ENCODE results near the gene AHRR.
A peak's percentile ranks its signal among the peaks of the same experiment; 100 is the strongest.
"Not testable (repeated sequence)": the region's sequence is repeated elsewhere in the genome, so short reads cannot be mapped to it uniquely, and the experiment has no call there.

AHRR gene

GRCh38 chr5:472656-473550, 151.4 kb downstream of the AHRR start:
- DNase-seq (ENCODE audit: low read depth in 3 of 3, low spot score in 1 of 3) = peak; percentile 61 to 89 (median 84)

- DNase-seq (ENCODE audit: low read depth in 3 of 3, low spot score in 1 of 3) = no peak
Measured at GRCh38 chr5:473551-474192, 152.2 kb downstream of the AHRR start.

- DNase-seq (ENCODE audit: low read depth in 3 of 3, low spot score in 1 of 3) = not testable (repeated sequence)
Measured at GRCh38 chr5:474232-474839, 152.8 kb downstream of the AHRR start.

- DNase-seq (ENCODE audit: low read depth in 3 of 3, low spot score in 1 of 3) = no peak
Measured at GRCh38 chr5:474840-475661, 153.5 kb downstream of the AHRR start.

GRCh38 chr5:475704-476101, 154.2 kb downstream of the AHRR start:
- DNase-seq (ENCODE audit: low read depth in 3 of 3, low spot score in 1 of 3) = no peak

- no peak for DNase-seq (ENCODE audit: low read depth in 3 of 3, low spot score in 1 of 3)
Measured at GRCh38 chr5:476102-476813, 154.7 kb downstream of the AHRR start.

- DNase-seq (ENCODE audit: low read depth in 3 of 3, low spot score in 1 of 3) = no peak
Measured at GRCh38 chr5:476814-477175, 155.3 kb downstream of the AHRR start.

GRCh38 chr5:477247-477646, 155.7 kb downstream of the AHRR start:
- DNase-seq (ENCODE audit: low read depth in 3 of 3, low spot score in 1 of 3) = no peak

- DNase-seq (ENCODE audit: low read depth in 3 of 3, low spot score in 1 of 3) = no peak
Measured at GRCh38 chr5:477871-478270, 156.4 kb downstream of the AHRR start.

- no peak for DNase-seq (ENCODE audit: low read depth in 3 of 3, low spot score in 1 of 3)
Measured at GRCh38 chr5:478369-478981, 157.0 kb downstream of the AHRR start.

- no peak for DNase-seq (ENCODE audit: low read depth in 3 of 3, low spot score in 1 of 3)
Measured at GRCh38 chr5:478982-479535, 157.5 kb downstream of the AHRR start.

GRCh38 chr5:479566-480319, 158.2 kb downstream of the AHRR start:
- no peak for DNase-seq (ENCODE audit: low read depth in 3 of 3, low spot score in 1 of 3)

GRCh38 chr5:481347-481746, 159.8 kb downstream of the AHRR start:
- no peak for DNase-seq (ENCODE audit: low read depth in 3 of 3, low spot score in 1 of 3)

- DNase-seq (ENCODE audit: low read depth in 3 of 3, low spot score in 1 of 3) = no peak
Measured at GRCh38 chr5:482021-482420, 160.5 kb downstream of the AHRR start.

- DNase-seq (ENCODE audit: low read depth in 3 of 3, low spot score in 1 of 3) = no peak
Measured at GRCh38 chr5:482506-482905, 161.0 kb downstream of the AHRR start.

GRCh38 chr5:483011-483410, 161.5 kb downstream of the AHRR start:
- no peak for DNase-seq (ENCODE audit: low read depth in 3 of 3, low spot score in 1 of 3)

- no peak for DNase-seq (ENCODE audit: low read depth in 3 of 3, low spot score in 1 of 3)
Measured at GRCh38 chr5:483434-484140, 162.1 kb downstream of the AHRR start.

GRCh38 chr5:484556-484955, 163.0 kb downstream of the AHRR start:
- DNase-seq (ENCODE audit: low read depth in 3 of 3, low spot score in 1 of 3) = no peak

Measured in stimulated activated CD4-positive, alpha-beta T cell treated with anti-CD3 and anti-CD28 coated beads, TNF-alpha, amount 100 ng/mL, for 1 hour (primary cell).